Measurements from ENCODE around the gene TCF12. TPM values are rescaled to one million over a fixed set of nuclear protein-coding genes. Genes with fewer than 3 reads are reported as not detected.

TCF12 gene
- total RNA-seq, 1 donor from 2014 or later = 164 TPM

GRCh38 chr15:56977232-56977631, 58.8 kb downstream of the TCF12 start:
- peaks cover 18% of the 10 kb centered on the region for H3K4me1 Mint-ChIP-seq (ENCODE audit: unreplicated experiment)
- H3K36me3 Mint-ChIP-seq (ENCODE audit: unreplicated experiment) = no peaks in the 10 kb centered on the region
- TF ChIP-seq, protein P1, sequence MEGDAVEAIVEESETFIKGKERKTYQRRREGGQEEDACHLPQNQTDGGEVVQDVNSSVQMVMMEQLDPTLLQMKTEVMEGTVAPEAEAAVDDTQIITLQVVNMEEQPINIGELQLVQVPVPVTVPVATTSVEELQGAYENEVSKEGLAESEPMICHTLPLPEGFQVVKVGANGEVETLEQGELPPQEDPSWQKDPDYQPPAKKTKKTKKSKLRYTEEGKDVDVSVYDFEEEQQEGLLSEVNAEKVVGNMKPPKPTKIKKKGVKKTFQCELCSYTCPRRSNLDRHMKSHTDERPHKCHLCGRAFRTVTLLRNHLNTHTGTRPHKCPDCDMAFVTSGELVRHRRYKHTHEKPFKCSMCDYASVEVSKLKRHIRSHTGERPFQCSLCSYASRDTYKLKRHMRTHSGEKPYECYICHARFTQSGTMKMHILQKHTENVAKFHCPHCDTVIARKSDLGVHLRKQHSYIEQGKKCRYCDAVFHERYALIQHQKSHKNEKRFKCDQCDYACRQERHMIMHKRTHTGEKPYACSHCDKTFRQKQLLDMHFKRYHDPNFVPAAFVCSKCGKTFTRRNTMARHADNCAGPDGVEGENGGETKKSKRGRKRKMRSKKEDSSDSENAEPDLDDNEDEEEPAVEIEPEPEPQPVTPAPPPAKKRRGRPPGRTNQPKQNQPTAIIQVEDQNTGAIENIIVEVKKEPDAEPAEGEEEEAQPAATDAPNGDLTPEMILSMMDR (IDR thresholded peaks at IDR 0.05) = no peak

GRCh38 chr15:56978898-56979662, 60.6 kb downstream of the TCF12 start:
- TF ChIP-seq, protein P1 (IDR thresholded peaks at IDR 0.05) = no peak
- Mint-ChIP-seq H3K27ac (ENCODE audit: unreplicated experiment) (no peak overlapping the region), H3K4me1 (ENCODE audit: unreplicated experiment) (peaks cover 15% of the 10 kb centered on the region), H3K36me3 (ENCODE audit: unreplicated experiment) (no peaks in the 10 kb centered on the region), H3K27me3 (ENCODE audit: unreplicated experiment) (no peaks in the 10 kb centered on the region), H3K4me3 (ENCODE audit: unreplicated experiment) (no peak overlapping the region), H3K9me3 (ENCODE audit: unreplicated experiment) (no peaks in the 10 kb centered on the region)
- DNase-seq (ENCODE audit: extremely low spot score, unreplicated experiment) = no peak

More at GRCh38 chr15:56977232-56977631, 58.8 kb downstream of the TCF12 start:
- H3K9me3 Mint-ChIP-seq (ENCODE audit: unreplicated experiment) = no peaks in the 10 kb centered on the region
- no peak overlapping the region for H3K27ac Mint-ChIP-seq (ENCODE audit: unreplicated experiment)
- no peaks in the 10 kb centered on the region for H3K27me3 Mint-ChIP-seq (ENCODE audit: unreplicated experiment)
- no peak for DNase-seq (ENCODE audit: extremely low spot score, unreplicated experiment)
- no peak overlapping the region for H3K4me3 Mint-ChIP-seq (ENCODE audit: unreplicated experiment)

- no peaks in the 10 kb centered on the region for H3K27me3 Mint-ChIP-seq (ENCODE audit: unreplicated experiment)
- H3K4me1 Mint-ChIP-seq (ENCODE audit: unreplicated experiment) = peaks cover 26% of the 10 kb centered on the region
- H3K36me3 Mint-ChIP-seq (ENCODE audit: unreplicated experiment) = no peaks in the 10 kb centered on the region
- no peak overlapping the region for H3K4me3 Mint-ChIP-seq (ENCODE audit: unreplicated experiment)
- no peak for DNase-seq (ENCODE audit: extremely low spot score, unreplicated experiment)
- H3K27ac Mint-ChIP-seq (ENCODE audit: unreplicated experiment) = no peak overlapping the region
- H3K9me3 Mint-ChIP-seq (ENCODE audit: unreplicated experiment) = no peaks in the 10 kb centered on the region
- TF ChIP-seq, protein P1 (IDR thresholded peaks at IDR 0.05) = no peak
Measured at GRCh38 chr15:56980473-56980872, 62.0 kb downstream of the TCF12 start.

GRCh38 chr15:56981160-56981559, 62.7 kb downstream of the TCF12 start:
- Mint-ChIP-seq H3K4me1 (ENCODE audit: unreplicated experiment) (peaks cover 32% of the 10 kb centered on the region), H3K27ac (ENCODE audit: unreplicated experiment) (no peak overlapping the region), H3K36me3 (ENCODE audit: unreplicated experiment) (no peaks in the 10 kb centered on the region), H3K27me3 (ENCODE audit: unreplicated experiment) (no peaks in the 10 kb centered on the region), H3K4me3 (ENCODE audit: unreplicated experiment) (no peak overlapping the region), H3K9me3 (ENCODE audit: unreplicated experiment) (no peaks in the 10 kb centered on the region)
- no peak for DNase-seq (ENCODE audit: extremely low spot score, unreplicated experiment)
- TF ChIP-seq, protein P1 (IDR thresholded peaks at IDR 0.05) = no peak

GRCh38 chr15:56982987-56983386, 64.5 kb downstream of the TCF12 start:
- TF ChIP-seq, protein P1 (IDR thresholded peaks at IDR 0.05) = no peak
- H3K27me3 Mint-ChIP-seq (ENCODE audit: unreplicated experiment) = no peaks in the 10 kb centered on the region
- H3K9me3 Mint-ChIP-seq (ENCODE audit: unreplicated experiment) = no peaks in the 10 kb centered on the region
- H3K27ac Mint-ChIP-seq (ENCODE audit: unreplicated experiment) = no peak overlapping the region
- peaks cover 42% of the 10 kb centered on the region for H3K4me1 Mint-ChIP-seq (ENCODE audit: unreplicated experiment)
- H3K36me3 Mint-ChIP-seq (ENCODE audit: unreplicated experiment) = no peaks in the 10 kb centered on the region
- no peak overlapping the region for H3K4me3 Mint-ChIP-seq (ENCODE audit: unreplicated experiment)
- DNase-seq (ENCODE audit: extremely low spot score, unreplicated experiment) = no peak

Data from osteocyte (in vitro differentiated cells).